Measurements from ENCODE around the gene TIMM8A. TPM values are rescaled to one million over a fixed set of nuclear protein-coding genes. Genes with fewer than 3 reads are reported as not detected.

TIMM8A gene, protein sequence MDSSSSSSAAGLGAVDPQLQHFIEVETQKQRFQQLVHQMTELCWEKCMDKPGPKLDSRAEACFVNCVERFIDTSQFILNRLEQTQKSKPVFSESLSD
- total RNA-seq (10 to 100 TPM in 1 of 2 donors, 1 to 10 TPM in 1; 4.6 to 11.9 TPM), polyA plus RNA-seq (1 to 10 TPM; 5.6 to 8.0 TPM)
- long read RNA-seq, donor 1, transcript TIMM8A-205 (2 exons, 1,194 nt): major isoform, 5 of 6 reads
- long read RNA-seq, donor 1, partial matches to known transcripts: 0 of 6 reads
- long read RNA-seq, donor 1, other reads (novel, unspliced or antisense): 0 of 6 reads
- long read RNA-seq, donor 2, partial matches to known transcripts: 0 of 4 reads
- long read RNA-seq, donor 2, other reads (novel, unspliced or antisense): 0 of 4 reads
- long read RNA-seq, donor 3, partial matches to known transcripts: 0 of 2 reads
- long read RNA-seq, donor 3, other reads (novel, unspliced or antisense): 0 of 2 reads
- long read RNA-seq, donor 4, transcript TIMM8A-205 (2 exons, 1,194 nt): major isoform, 5 of 5 reads
- long read RNA-seq, donor 4, partial matches to known transcripts: 0 of 5 reads
- long read RNA-seq, donor 4, other reads (novel, unspliced or antisense): 0 of 5 reads
- long read RNA-seq, donor 5, transcript TIMM8A-205 (2 exons, 1,194 nt): major isoform, 7 of 7 reads
- long read RNA-seq, donor 5, partial matches to known transcripts: 0 of 7 reads
- long read RNA-seq, donor 5, other reads (novel, unspliced or antisense): 0 of 7 reads

DNA sequence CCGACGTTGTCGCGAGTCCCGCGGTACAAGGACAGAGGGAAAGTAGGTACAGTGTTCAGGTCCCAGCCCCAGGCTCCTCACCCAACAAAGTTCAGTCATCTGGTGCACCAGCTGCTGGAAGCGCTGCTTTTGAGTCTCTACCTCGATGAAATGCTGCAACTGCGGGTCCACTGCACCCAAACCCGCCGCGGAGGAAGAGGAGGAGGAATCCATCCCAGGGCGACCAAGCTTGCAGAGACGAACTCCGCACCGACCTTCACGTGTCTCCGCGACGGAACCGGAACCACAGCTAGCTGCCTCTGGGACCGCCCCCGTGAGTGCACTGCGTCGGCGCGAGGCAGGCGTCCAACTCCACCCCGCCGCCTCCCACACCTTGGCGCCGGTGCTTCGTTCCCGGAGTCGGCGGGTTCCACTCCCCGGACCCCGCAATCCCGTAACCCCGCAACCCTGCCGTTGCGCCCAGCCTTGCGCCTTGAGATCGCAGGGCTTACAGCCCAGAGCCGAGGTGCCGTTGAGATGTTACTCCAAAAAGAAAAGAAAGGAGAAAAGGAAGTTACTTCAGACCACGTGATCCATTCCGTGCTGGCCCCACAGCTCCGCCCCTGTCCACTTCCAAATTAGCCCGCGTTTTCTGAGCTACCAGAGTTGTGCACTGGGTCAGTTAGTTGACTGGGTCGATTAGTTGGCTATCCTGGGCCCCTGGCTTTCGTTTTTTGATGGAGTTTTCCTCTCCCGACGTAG, at the start of gene TIMM8A:
Gene TIMM8A, minus strand, starts transcription at position 291 of the 741 bp plus-strand sequence. Its CDS starts 78 bp downstream, at position 213.
- ATAC-seq (ENCODE audit: insufficient read depth, low FRiP score): peak; percentile 98
- H3K9me3 ChIP-seq (ENCODE audit: control insufficient read depth in 4 of 4, insufficient read depth in 3 of 4, low read length in 3 of 4): peaks cover 0 to 4% (median 0%) of the 10 kb centered on the region in 4 donors
- H3K36me3 ChIP-seq (ENCODE audit: control insufficient read depth in 4 of 4, insufficient read depth in 4 of 4, low read length in 4 of 4): no peaks in the 10 kb centered on the region
- peak within 1 kb of the TSS in 1 of 2 donors; percentile 51 for H3K9ac ChIP-seq (ENCODE audit: insufficient read depth in 1 of 2, low read length in 2 of 2)
- peak within 1 kb of the TSS; percentile 80 to 93 for H3K27ac ChIP-seq (ENCODE audit: low read depth in 1 of 2, low read length in 1 of 2)
- H3K27me3 ChIP-seq (ENCODE audit: control insufficient read depth in 3 of 3, insufficient read depth in 3 of 3, low read length in 2 of 3): peaks cover 0 to 2% (median 0%) of the 10 kb centered on the region in 3 donors
- TF ChIP-seq, protein P1, sequence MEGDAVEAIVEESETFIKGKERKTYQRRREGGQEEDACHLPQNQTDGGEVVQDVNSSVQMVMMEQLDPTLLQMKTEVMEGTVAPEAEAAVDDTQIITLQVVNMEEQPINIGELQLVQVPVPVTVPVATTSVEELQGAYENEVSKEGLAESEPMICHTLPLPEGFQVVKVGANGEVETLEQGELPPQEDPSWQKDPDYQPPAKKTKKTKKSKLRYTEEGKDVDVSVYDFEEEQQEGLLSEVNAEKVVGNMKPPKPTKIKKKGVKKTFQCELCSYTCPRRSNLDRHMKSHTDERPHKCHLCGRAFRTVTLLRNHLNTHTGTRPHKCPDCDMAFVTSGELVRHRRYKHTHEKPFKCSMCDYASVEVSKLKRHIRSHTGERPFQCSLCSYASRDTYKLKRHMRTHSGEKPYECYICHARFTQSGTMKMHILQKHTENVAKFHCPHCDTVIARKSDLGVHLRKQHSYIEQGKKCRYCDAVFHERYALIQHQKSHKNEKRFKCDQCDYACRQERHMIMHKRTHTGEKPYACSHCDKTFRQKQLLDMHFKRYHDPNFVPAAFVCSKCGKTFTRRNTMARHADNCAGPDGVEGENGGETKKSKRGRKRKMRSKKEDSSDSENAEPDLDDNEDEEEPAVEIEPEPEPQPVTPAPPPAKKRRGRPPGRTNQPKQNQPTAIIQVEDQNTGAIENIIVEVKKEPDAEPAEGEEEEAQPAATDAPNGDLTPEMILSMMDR (IDR thresholded peaks at IDR 0.05; ENCODE audit: control extremely low read depth, extremely low read depth): no peak
- peak; percentile 76 to 81 (median 80) for DNase-seq
- H3K4me3 ChIP-seq: peak within 1 kb of the TSS; percentile 58
- H3K4me1 ChIP-seq (ENCODE audit: control insufficient read depth in 5 of 5, insufficient read depth in 5 of 5, low read length in 5 of 5): no peaks in the 10 kb centered on the region
- WGBS, 2 donors: 0 to 31% methylated on average over 27 to 55 of the region's 55 CpGs

DNA sequence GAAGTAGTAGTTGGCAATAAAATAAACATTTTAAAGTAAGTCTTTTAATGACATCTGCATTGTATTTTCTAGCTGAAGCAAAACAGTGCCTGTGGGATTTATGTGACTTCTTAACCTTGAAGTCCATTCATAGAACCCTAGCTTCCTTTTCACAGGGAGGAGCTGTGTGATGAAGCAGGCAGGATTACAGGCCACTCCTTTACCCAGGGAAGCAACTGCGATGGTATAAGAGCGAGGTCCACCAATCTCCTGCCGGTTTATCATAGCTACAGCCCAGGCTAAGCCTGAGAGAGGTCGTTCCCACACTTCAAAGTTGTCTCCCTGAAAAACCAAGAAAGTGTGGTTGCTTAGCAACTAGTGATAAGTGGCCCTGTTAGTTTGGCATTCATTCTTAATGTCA, 49.2 kb upstream of the TIMM8A start:
- no peak for DNase-seq
- TF ChIP-seq, protein P1 (IDR thresholded peaks at IDR 0.05; ENCODE audit: control extremely low read depth, extremely low read depth): no peak
- H3K9me3 ChIP-seq (ENCODE audit: control insufficient read depth in 4 of 4, insufficient read depth in 3 of 4, low read length in 3 of 4): no peaks in the 10 kb centered on the region
- ATAC-seq (ENCODE audit: insufficient read depth, low FRiP score): no peak
- WGBS, 2 donors: 45 to 46% methylated on average over 4 of the region's 4 CpGs
- H3K27ac ChIP-seq (ENCODE audit: low read depth in 1 of 2, low read length in 1 of 2): no peak overlapping the region
- peaks cover 0 to 5% (median 2%) of the 10 kb centered on the region in 3 donors for H3K27me3 ChIP-seq (ENCODE audit: control insufficient read depth in 3 of 3, insufficient read depth in 3 of 3, low read length in 2 of 3)
- no peak overlapping the region for H3K9ac ChIP-seq (ENCODE audit: insufficient read depth in 1 of 2, low read length in 2 of 2)
- H3K36me3 ChIP-seq (ENCODE audit: control insufficient read depth in 4 of 4, insufficient read depth in 4 of 4, low read length in 4 of 4): peaks cover 0 to 2% (median under 1%) of the 10 kb centered on the region in 4 donors
- H3K4me3 ChIP-seq: no peak overlapping the region
- H3K4me1 ChIP-seq (ENCODE audit: control insufficient read depth in 5 of 5, insufficient read depth in 5 of 5, low read length in 5 of 5): no peaks in the 10 kb centered on the region

DNA sequence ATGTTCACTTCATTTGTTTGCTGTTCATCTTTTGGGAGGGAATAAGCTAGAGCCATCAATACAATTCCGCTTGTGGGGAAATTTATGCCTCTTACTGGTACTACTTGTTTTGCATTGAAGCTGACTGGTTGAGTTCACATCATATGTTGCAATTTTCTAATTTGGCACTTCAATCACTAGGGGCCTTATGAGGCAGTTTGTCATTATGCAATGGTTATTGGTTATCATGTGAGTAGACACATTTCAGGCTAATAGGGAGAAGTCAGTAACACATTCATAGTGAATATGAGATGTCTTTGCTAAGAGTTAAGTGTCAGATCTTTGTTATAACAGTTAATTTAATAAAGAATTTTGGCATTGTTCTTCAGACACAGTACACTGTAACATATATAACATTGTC, 47.2 kb upstream of the TIMM8A start:
- Histone ChIP-seq H3K27ac (ENCODE audit: low read depth in 1 of 2, low read length in 1 of 2) (no peak overlapping the region), H3K9ac (ENCODE audit: insufficient read depth in 1 of 2, low read length in 2 of 2) (no peak overlapping the region)
- ATAC-seq (ENCODE audit: insufficient read depth, low FRiP score): no peak

More for the DNA sequence above, 47.2 kb upstream of the TIMM8A start:
- WGBS, 2 donors: 20 to 72% methylated on average over 1 of the region's 1 CpG
- Histone ChIP-seq H3K4me3 (no peak overlapping the region), H3K4me1 (ENCODE audit: control insufficient read depth in 5 of 5, insufficient read depth in 5 of 5, low read length in 5 of 5) (peaks cover 0 to 9% (median 0%) of the 10 kb centered on the region in 5 donors), H3K36me3 (ENCODE audit: control insufficient read depth in 4 of 4, insufficient read depth in 4 of 4, low read length in 4 of 4) (peaks cover 0 to 4% (median under 1%) of the 10 kb centered on the region in 4 donors), H3K27me3 (ENCODE audit: control insufficient read depth in 3 of 3, insufficient read depth in 3 of 3, low read length in 2 of 3) (peaks cover 0 to 3% (median 2%) of the 10 kb centered on the region in 3 donors), H3K9me3 (ENCODE audit: control insufficient read depth in 4 of 4, insufficient read depth in 3 of 4, low read length in 3 of 4) (no peaks in the 10 kb centered on the region)
- no peak for DNase-seq
- TF ChIP-seq, protein P1 (IDR thresholded peaks at IDR 0.05; ENCODE audit: control extremely low read depth, extremely low read depth): no peak

Measured in lung (tissue), 16 donors.